NT2/D1 (cell line): Measurements from ENCODE around the gene C17orf100.
"Not testable (repeated sequence)": the region's sequence is repeated elsewhere in the genome, so short reads cannot be mapped to it uniquely, and the experiment has no call there.

Experiments used
- SUZ12 ChIP-seq: IDR thresholded peaks from 2 replicates; pipeline ENCODE4 v1.6.1; 2011; ENCODE audit not compliant: insufficient read length, insufficient read depth; ENCODE audit errors: extremely low read depth
- YY1 ChIP-seq: IDR thresholded peaks from 2 replicates; pipeline ENCODE4 v1.6.1; 2011; ENCODE audit not compliant: insufficient read length, insufficient read depth

DNA sequence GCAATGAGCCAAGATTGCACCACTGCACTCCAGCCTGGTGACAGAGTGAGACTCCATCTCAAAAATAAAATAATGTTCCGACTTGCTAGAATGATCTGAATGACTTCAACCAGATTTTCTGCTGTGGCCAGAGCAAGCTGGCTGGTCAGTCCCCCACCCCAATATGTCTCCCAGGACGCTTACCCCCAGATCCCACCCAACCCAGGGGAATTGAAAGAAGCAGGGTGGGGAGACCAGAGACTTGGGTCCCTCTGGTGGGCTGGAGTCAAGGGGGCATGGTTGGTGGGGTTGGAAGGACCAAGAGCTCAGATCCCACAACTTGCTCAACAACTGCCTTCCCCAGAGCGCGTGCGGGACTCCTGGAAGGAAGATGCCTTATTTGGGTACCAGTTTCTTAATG is 6.8 kb downstream of the C17orf100 start:
- TF ChIP-seq YY1, SUZ12: not testable (repeated sequence)
